HFF-Myc (cell line): ENCODE measurements around the gene SPRYD7.

Experiments
- DNase-seq: peaks from one replicate; pipeline ENCODE4 v3.0.0-alpha.2; 2011; ENCODE audit warnings: low read depth; ENCODE audit errors: extremely low read depth
- H3K4me3 ChIP-seq: replicated peaks from 2 replicates; pipeline ENCODE4 v1.5.1; 2011; ENCODE audit warnings: low read depth, mild to moderate bottlenecking, control low read depth, low read length
- CTCF ChIP-seq: IDR thresholded peaks from 2 replicates; pipeline ENCODE4 v1.5.1; 2012; ENCODE audit warnings: mild to moderate bottlenecking, low read depth, low read length, control low read depth; ENCODE audit errors: missing control alignments

The SPRYD7 gene

GRCh38 chr13:49972709-49973108 lies 36.6 kb upstream of the SPRYD7 start:
- H3K4me3 ChIP-seq = no peak overlapping the region
- TF ChIP-seq CTCF = no peak
- no peak for DNase-seq

- TF ChIP-seq CTCF = no peak
- H3K4me3 ChIP-seq = no peak overlapping the region
- no peak for DNase-seq
Measured at GRCh38 chr13:49967456-49967855, 31.3 kb upstream of the SPRYD7 start.

GRCh38 chr13:49958321-49958720 lies 22.2 kb upstream of the SPRYD7 start:
- no peak for TF ChIP-seq CTCF
- no peak for DNase-seq
- no peak overlapping the region for H3K4me3 ChIP-seq

- no peak overlapping the region for H3K4me3 ChIP-seq
- TF ChIP-seq CTCF = no peak
- no peak for DNase-seq
Measured at GRCh38 chr13:49956131-49956530, 20.0 kb upstream of the SPRYD7 start.

GRCh38 chr13:49954674-49955455 lies 18.7 kb upstream of the SPRYD7 start:
- TF ChIP-seq CTCF = no peak
- H3K4me3 ChIP-seq = no peak overlapping the region
- no peak for DNase-seq

GRCh38 chr13:49953560-49953959 lies 17.4 kb upstream of the SPRYD7 start:
- H3K4me3 ChIP-seq = no peak overlapping the region
- DNase-seq = no peak
- TF ChIP-seq CTCF = no peak
